COLO829 (cell line): ENCODE results near the gene ARSD.
"Not testable (repeated sequence)": the region's sequence is repeated elsewhere in the genome, so short reads cannot be mapped to it uniquely, and the experiment has no call there.

Experiments used
- DNase-seq: peaks from one replicate; pipeline ENCODE4 v3.0.0; 2012; ENCODE audit warnings: low spot score

The ARSD gene

GRCh38 chrX:2892816-2893215 is 36.3 kb downstream of the ARSD start:
- no peak for DNase-seq

GRCh38 chrX:2890536-2891460 is 38.3 kb downstream of the ARSD start:
- not testable (repeated sequence) for DNase-seq

- not testable (repeated sequence) for DNase-seq
Measured at GRCh38 chrX:2889706-2890490, 39.2 kb downstream of the ARSD start.

GRCh38 chrX:2889045-2889605 is 40.0 kb downstream of the ARSD start:
- no peak for DNase-seq

GRCh38 chrX:2888309-2888708 is 40.8 kb downstream of the ARSD start:
- no peak for DNase-seq

GRCh38 chrX:2883770-2884169 is 45.4 kb downstream of the ARSD start:
- DNase-seq, result no peak

- no peak for DNase-seq
Measured at GRCh38 chrX:2879670-2880069, 49.5 kb downstream of the ARSD start.

- no peak for DNase-seq
Measured at GRCh38 chrX:2878563-2878962, 50.6 kb downstream of the ARSD start.

GRCh38 chrX:2875798-2876399 is 53.2 kb downstream of the ARSD start:
- DNase-seq, result peak; percentile 16

GRCh38 chrX:2875136-2875481 is 54.0 kb downstream of the ARSD start:
- no peak for DNase-seq

- DNase-seq, result no peak
Measured at GRCh38 chrX:2874222-2875135, 54.7 kb downstream of the ARSD start.

GRCh38 chrX:2872671-2873277 is 56.4 kb downstream of the ARSD start:
- DNase-seq, result no peak

- DNase-seq, result no peak
Measured at GRCh38 chrX:2871831-2872230, 57.3 kb downstream of the ARSD start.

GRCh38 chrX:2870650-2871049 is 58.5 kb downstream of the ARSD start:
- no peak for DNase-seq

GRCh38 chrX:2867206-2867605 is 61.9 kb downstream of the ARSD start:
- no peak for DNase-seq

GRCh38 chrX:2863646-2864045 is 65.5 kb downstream of the ARSD start:
- DNase-seq, result no peak

- DNase-seq, result no peak
Measured at GRCh38 chrX:2862404-2862803, 66.7 kb downstream of the ARSD start.

- DNase-seq, result no peak
Measured at GRCh38 chrX:2859197-2859797, 69.8 kb downstream of the ARSD start.

- DNase-seq, result no peak
Measured at GRCh38 chrX:2857566-2857965, 71.6 kb downstream of the ARSD start.

- no peak for DNase-seq
Measured at GRCh38 chrX:2855761-2856160, 73.4 kb downstream of the ARSD start.

- DNase-seq, result no peak
Measured at GRCh38 chrX:2854918-2855317, 74.2 kb downstream of the ARSD start.
